ENCODE results near the gene PSMA3. TPM values are rescaled to one million over a fixed set of nuclear protein-coding genes. Genes with fewer than 3 reads are reported as not detected.

The PSMA3 gene
- 100 to 1,000 TPM; 357 to 379 TPM for total RNA-seq

DNA sequence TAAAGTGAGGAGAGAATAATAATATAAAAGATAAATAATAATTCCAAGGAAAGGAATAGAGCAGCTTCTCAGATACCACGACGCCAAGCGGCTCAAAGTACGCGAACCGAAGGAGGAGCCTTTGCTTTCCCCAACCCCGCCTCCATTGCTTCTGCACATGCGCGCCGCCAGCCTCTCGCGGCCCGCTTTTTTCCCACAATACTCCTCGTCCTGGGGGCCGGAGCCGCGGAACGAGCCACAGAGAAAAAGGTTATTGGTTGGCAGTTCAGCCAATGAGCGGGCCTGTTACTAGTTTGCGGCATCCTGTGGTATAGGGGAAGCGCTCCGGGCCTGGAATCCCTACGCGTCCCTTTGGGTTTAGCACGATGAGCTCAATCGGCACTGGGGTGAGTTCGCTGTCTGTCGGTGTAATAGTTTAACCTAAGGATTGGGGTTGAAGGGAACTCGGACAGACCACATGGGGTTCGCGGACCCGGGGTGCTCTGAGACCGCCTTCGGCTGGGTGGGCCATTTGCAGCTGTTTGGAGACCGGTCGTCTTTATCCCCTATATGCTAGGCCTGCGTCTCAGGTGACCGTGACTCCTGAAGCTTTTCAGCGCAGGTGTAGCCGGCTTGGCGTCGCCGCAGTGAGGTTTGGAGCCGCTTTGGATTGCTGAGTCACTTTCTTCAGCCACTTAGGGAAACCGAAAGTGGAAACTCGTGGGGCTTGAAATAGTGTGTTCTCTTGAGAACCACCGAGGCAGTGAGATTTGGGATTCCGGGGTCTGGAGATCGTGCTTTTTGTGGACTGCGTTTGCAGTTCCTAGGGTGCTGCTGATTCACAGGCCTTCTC, at the start of gene PSMA3:
Gene PSMA3 (plus strand): TSS at position 288 of the 832 bp plus-strand sequence. CDS start 78 bp downstream, at position 366.
- CTCF ChIA-PET = interaction anchor here (1.3 kb wide), 1 partner anchor 183 kb away, joined by 3 read pairs; the partner anchor contains the start of genes KIAA0586 and TIMM9

DNA sequence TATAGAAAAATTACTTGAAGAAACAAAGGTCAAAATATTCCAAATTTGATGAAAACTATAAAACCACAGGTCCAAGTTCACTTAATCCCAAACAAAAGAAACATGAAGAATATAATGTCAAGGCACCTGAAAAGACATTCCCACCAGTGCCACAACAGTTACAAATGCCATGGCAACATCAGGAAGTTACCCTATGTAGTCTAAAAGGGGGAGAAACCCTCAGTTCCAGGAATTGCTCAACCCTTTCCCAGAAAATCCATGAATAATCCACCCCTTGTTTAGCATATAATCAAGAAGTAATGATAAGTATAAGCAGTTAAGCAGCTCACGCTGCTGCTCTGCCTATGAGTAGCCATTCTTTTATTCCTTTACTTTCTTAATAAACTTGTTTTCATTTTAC, 48.4 kb upstream of the PSMA3 start:
- POLR2A ChIA-PET = no interaction called here

More for the DNA sequence above, at the start of gene PSMA3:
- POLR2A ChIA-PET = interaction anchor here (0.6 to 2.2 kb wide), 4 partner anchors 21 to 182 kb away, joined by 4 to 19 read pairs (median 8); partner anchors contain the start of genes ACTR10, ARID4A, KIAA0586 and TIMM9

DNA sequence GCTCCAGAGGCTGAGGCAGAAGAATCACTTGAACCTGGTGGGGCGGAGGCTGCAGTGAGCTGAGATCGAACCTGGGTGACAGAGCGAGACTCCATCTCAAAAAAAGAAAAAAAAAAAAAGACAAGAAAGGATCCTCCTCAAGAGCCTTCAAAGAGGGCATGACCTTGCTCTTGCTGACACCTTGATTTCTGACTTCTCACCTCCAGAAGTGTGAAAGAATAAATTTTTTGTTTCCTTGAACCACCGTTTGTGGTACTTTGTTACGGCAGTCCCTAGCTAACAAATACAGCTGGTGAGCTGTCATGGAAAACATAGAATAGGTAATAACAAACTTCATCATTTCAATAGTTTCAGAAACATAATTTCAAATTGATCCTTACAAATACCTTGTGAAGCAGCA, 46.6 kb upstream of the PSMA3 start:
- ChIA-PET POLR2A (interaction anchor here (0.7 to 2.6 kb wide), 2 partner anchors 46 to 808 kb away, joined by 11 to 14 read pairs; partner anchors contain the start of gene PSMA3), CTCF (no interaction called here)

More for the DNA sequence above, 48.4 kb upstream of the PSMA3 start:
- CTCF ChIA-PET = interaction anchor here (0.6 kb wide), 1 partner anchor 42 kb away, joined by 5 read pairs; no protein-coding TSS in a partner anchor

DNA sequence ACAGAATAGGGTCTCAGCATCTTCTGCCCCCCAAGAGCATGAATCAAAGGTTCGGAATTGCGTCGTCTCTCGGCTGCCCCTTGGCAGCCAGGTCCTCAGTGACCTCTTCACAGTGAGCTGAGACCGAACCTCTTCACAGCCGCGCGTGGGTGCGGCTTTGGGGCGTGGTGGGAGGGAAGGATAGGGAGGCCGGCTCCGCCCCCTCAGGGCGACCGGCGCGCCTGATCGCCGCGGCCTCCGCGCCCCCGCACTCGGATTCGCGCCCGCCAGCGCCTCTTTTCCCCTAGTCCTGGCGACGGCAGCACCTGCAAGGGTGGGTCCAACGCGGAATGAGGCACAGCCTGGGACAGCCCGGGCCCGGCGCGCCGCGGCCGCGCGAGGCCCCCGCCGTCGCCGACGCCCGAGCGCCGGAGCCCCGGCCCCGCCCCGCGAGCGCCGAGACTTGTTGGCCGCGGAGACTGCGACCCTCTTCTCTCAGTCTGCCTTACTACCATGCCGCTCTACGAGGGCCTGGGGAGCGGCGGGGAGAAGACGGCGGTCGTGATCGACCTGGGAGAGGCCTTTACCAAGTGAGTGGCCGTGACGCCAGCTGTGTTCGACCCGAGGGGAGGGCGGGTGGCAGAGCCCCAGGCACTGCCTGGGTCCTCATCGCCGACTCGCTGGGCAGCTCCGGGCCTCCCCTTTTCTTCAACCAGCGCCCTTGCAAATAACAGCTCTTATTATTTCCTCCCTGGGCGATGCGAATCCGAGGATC, 44.7 kb upstream of the PSMA3 start, which contains the start of gene ACTR10:
Gene ACTR10 (plus strand): TSS at position 424 of the 754 bp plus-strand sequence. CDS start 69 bp downstream, at position 493.
- ChIA-PET POLR2A (interaction anchor here (0.6 to 2.6 kb wide), 5 partner anchors 45 to 228 kb away, joined by 3 to 11 read pairs (median 3); partner anchors contain the start of genes ARID4A, KIAA0586, PSMA3 and TIMM9), CTCF (interaction anchor here (0.8 to 1.2 kb wide), 2 partner anchors 17 to 92 kb away, joined by 3 read pairs; no protein-coding TSS in a partner anchor)

DNA sequence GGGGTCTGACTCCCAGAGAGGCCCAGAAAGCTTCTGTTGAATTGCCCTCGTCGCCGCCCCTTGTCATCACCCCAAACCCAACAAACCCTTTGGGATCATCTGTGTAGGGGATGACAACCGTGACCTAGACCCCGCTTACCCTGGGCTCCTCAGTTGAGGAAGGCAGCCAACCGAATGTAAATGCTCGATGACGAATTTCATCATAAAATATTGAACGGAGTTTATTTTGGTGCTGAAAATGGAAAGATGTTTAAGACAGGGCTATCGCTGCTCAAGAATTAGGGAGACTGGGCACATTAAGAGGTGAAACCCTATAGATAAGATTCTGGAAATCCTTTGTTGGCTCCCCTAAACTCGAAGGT, 44.2 kb upstream of the PSMA3 start:
- ChIA-PET CTCF (no interaction called here), POLR2A (interaction anchor here (0.9 to 2.6 kb wide), 3 partner anchors 44 to 205 kb away, joined by 3 to 11 read pairs (median 6); partner anchors contain the start of genes ARID4A and PSMA3)

DNA sequence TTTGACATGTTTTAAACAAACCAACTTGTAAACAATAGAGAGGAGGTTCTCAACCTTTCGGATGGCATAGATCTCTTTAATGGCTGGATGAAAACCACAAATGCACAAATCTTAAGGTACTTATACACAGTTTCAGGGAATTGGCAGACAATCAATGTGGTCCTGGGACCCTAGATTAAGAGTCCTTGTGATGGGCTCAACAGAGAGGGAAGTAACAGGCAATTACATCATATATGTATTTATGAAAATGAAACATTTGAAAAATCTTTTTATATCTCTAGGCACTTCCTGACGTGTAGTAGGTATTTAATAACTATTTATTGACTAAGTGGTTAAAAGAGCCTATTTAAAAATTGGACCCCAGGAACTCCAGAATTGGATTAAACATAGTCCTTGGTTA, 43.8 kb upstream of the PSMA3 start:
- POLR2A ChIA-PET = interaction anchor here (2.6 kb wide), 1 partner anchor 44 kb away, joined by 11 read pairs; the partner anchor contains the start of gene PSMA3
- CTCF ChIA-PET = no interaction called here

DNA sequence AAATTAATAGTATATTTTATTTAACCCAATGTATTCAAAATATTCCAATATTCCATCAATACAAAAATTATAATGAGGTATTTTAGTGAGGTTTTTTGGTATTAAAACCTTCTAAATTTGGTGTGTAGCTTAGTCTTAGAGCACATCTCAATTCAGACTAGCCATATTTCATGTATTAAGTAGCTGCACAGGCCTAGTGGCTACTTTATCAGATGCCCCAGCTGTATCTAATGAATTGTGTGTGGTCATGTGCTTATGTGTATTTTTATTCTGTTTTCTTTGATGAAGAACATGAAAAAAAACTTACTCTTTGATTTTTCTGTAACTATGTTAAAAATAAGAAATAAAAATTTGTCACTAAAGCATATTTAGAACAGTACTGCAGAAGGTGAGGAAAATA, 31.5 kb upstream of the PSMA3 start:
- ChIA-PET CTCF (interaction anchor here (0.5 kb wide), 1 partner anchor 11 kb away, joined by 3 read pairs; no protein-coding TSS in a partner anchor), POLR2A (no interaction called here)

DNA sequence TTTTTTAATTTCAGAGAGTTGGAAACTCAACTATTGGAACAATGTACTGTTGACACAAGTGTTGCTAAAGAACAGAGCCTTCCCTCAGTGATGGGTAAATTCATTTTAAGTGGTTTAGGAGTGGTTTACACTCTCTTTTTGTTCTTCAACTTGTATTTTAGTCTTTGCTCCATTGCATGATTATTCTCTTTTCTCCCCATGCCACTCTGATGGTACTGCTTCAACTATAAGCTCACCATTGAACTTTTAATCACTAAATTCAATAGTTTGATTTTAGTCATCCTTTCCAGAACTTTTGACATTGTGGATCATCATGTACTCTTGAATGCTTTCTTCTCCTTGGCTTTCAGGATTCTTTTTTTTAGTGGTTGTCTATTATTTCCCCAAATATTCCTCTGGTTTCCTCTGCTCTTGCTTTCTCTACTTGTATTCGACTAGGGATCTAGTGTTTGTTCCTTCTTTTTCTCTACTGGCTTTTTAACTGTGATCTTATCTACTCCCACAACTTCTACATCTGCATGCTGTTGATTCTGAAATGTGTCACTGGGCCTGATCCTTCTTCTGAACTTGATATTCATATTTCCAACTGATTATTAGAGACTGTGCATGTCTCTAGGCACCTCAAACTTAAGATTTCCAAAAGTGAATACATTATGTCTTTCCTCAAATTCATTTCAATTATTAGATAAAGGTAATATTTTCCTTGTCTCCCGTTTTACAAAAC, 29.3 kb upstream of the PSMA3 start:
- ChIA-PET POLR2A (no interaction called here), CTCF (interaction anchor here (0.6 kb wide), 1 partner anchor 46 kb away, joined by 3 read pairs; no protein-coding TSS in a partner anchor)

DNA sequence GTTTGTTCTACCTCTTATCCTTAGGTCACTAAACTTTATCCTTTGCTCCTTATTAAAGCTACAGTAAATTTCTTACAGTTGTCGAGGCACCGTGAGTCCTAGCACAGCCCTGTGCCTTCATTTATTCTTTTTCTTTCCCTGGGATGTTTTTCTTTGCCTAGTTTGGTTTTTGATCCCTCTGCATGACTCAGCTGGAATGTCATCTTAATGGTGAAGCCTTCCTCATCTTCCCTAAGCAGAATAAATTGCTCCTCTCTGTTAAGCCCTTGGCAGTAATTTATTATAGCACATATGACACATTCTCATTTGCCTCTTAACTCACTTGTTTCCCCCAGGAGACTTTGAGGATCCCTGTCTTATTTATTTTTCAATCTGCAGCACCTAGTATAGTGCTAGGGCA, 28.1 kb upstream of the PSMA3 start:
- ChIA-PET CTCF (interaction anchor here (0.5 kb wide), 1 partner anchor 17 kb away, joined by 3 read pairs; no protein-coding TSS in a partner anchor), POLR2A (no interaction called here)

DNA sequence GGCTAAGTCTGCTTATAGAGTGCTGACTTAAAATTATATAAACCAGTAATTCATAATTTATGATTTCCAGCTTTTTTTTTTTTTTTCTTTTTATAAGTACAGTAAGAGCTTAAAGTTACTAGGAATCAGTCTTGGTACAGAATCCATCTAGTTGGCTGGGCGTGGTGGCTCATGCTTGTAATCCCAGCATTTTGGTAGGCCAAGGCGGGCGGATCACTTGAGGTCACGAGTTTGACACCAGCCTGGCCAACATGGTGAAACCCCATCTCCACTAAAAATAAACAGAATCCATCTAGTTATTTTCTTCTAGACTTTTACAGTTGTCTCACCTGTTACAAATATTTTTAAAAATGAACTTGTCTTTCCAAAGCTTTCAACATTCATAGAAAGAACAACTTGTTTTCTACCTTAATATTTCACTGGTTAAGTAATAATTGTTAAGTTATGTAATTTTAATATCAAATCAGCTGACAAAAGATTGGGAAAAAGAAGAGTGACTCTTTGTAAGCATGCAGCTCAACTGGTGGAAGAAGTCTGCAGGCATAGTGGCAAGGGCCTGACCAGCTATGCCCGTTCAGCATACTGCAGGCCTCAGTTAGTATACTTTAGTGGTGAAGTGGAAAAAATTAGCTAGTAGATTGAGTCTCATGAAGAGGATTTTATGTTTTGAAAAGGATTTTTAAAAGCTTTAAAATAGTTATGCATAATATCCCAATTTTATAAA, 17.4 kb upstream of the PSMA3 start:
- CTCF ChIA-PET = no interaction called here
- POLR2A ChIA-PET = interaction anchor here (0.5 to 0.6 kb wide), 2 partner anchors 15 to 79 kb away, joined by 3 to 8 read pairs; no protein-coding TSS in a partner anchor

DNA sequence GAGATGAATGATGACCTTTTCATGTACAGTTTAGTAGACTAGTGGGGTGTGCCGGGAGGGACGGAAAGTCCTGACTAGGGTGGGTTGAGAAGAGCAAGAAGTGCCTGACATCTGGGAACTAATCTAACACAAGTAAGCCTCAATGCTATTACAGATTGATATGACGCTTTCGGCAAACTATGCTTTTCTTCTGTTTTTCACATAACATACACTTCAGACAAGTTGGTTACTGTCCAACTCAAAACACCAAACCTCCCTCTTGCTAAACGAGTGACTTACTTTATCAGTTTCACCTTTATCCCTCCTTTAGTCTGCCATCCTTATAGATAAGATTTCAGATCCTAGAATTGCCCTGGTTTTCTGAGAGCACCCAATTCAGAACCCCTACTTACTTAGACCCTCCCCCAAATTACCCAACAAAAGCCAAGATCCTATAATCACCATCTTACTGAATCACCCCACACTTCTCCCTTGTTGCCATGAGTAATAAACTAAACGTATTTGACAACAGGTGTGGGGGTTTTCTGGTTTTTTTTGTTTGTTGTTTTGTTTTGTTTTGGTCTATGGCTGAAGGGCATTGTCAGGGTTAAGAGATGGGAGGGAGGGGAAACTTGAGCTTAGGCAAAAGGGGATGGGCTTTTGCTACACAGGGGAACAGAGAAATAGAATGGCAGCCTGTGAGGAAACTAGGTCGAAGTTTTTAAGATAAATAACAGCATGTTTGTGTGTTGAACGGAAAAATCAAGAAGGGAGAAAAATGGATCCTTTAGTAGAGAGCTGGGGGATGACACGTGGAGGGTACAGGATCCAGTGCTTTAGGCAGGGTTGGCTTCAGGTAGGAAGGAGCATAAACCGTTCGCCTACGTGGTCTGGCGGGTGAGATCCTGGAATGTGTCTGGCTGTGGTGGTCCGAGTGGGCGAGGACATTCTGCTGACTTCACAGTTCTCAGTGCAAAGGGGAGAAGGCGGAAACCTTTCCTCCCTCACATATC, 6.1 kb upstream of the PSMA3 start:
- CTCF ChIA-PET = interaction anchor here (0.7 kb wide), 2 partner anchors 26 to 42 kb away, joined by 3 to 5 read pairs; no protein-coding TSS in a partner anchor
- POLR2A ChIA-PET = no interaction called here

DNA sequence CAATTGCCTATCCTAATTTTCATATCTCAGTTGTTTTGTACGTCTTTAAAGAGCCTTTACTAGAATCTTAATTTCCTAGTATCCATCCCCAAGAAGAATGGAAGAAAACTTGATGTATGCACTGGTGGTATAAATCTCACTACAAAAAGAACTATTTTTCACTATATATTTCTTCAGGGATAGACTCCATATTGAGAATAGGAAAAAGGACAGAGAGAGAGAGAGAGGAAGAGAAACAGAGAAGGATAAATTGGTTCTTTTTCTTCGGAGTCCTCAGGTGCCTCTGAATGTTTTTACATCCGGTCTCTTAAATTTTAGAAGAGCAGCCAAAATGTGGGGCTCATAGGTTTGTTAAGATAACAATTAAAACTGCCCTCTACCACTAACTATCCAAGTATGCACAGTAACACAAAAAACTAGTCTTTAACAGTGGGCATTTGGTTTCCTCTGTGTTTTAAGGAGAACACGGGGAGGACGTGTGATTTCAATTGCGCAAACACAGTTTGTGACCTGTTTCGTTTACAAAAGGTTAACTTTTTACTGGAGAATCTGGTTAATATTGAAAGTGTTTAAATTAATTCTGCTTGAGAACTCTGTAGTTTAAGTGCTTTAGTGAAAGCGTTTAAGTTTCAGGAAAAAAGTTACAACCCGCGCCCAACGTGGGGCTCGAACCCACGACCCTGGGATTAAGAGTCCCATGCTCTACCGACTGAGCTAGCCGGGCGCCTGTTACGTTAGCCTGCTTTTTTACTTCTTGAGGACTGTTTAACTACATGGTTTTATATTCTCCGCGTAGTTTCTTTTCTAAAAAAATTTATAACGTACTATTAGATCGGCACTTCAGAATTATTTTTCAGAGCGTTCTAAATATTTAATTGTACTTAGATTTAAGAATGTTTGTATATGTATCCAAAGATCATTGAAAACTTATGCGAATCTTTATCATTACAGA, 5.1 kb upstream of the PSMA3 start:
- ChIA-PET POLR2A (interaction anchor here (1.6 kb wide), 1 partner anchor 59 kb away, joined by 4 read pairs; the partner anchor contains the start of gene ARID4A), CTCF (no interaction called here)

DNA sequence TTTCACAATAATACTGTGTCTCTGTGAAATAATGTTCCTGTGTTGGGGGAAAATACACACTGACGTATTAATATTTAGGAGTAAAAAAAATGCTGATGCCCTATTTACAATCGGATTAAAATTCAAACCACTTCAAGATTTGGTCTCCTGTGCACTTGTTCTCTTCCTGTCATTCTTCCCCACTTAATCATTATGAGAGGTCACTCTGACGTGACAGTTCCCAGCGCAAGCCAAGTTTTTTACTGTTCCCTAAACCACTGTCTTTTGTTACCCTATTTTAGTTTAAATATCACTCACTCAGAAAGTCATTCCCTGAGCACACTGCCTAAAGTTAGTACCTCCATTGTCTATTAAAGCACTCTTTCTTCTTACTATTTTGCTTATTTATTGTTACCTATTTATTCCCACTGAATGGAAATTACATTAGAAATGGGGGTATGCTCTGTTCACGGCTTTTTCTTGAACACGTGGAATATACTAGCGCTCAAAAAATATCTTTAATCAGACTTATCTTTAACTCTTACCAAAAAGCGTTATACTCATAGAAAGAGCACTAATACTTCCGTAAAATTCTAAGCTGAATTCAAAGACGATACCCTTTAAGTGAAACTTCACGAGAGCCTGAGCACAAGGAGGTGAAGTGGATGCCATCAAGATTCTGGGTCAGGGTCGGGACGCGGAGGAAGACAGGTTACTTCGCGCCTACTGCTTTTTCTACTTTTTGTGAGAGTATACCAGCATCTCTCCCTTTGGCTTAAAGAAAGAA, 670 bp upstream of the PSMA3 start:
- ChIA-PET POLR2A (interaction anchor here (0.6 to 2.2 kb wide), 4 partner anchors 20 to 183 kb away, joined by 4 to 19 read pairs (median 8); partner anchors contain the start of genes ACTR10, ARID4A, KIAA0586 and TIMM9), CTCF (interaction anchor here (1.3 kb wide), 1 partner anchor 183 kb away, joined by 3 read pairs; the partner anchor contains the start of genes KIAA0586 and TIMM9)

DNA sequence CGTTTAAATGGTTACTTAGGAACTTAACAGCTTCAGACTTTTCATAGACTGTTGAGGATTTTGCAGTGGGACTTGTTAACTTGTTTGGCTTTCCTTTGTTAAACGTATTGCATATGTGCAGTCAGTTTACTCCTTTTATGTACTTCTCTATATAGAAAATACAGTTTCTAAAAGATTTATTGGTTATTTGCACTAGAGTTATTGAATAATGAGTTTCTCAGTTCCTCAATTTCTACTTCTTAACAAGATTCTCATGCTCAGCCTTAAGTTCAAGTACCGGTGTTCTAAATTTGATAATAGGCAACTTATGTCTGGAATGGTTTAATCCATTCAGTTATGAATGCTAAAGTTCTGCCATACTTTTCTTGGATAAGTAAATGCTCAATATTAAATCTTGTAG, 919 bp downstream of the PSMA3 start:
- CTCF ChIA-PET = no interaction called here
- POLR2A ChIA-PET = interaction anchor here (1.2 to 2.2 kb wide), 2 partner anchors 53 to 182 kb away, joined by 5 to 19 read pairs; partner anchors contain the start of genes ARID4A, KIAA0586 and TIMM9

DNA sequence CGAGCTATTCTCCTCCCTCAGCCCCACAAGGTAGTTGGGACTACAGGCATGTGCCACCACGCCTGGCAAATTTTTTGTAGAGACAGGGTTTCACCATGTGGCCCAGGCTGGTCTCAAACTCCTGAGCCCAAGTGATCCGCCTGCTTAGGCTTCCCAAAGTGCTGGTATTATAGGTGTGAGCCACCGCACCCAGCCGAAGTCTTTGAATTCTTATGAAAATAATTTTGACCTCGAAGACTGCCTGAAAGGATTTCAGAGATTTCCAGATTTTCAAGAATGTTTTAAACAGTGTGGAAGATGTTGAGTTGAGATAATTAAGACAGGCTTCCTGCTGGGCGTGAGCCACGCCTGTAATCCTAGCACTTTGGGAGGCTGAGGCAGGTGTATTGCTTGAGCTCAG, 5.0 kb downstream of the PSMA3 start:
- CTCF ChIA-PET = interaction anchor here (0.6 to 1.0 kb wide), 2 partner anchors 9 to 174 kb away, joined by 3 read pairs; no protein-coding TSS in a partner anchor
- POLR2A ChIA-PET = no interaction called here
